HG03354 (cell line): ENCODE results near the gene VWCE.

Source experiments
- ATAC-seq: cut with Tn5 transposase; IDR thresholded peaks from one replicate; pipeline ENCODE4 v1.9.1; 2021; ENCODE audit warnings: mild to moderate bottlenecking; ENCODE audit not compliant: unreplicated experiment, poor library complexity, severe bottlenecking

Gene VWCE, protein sequence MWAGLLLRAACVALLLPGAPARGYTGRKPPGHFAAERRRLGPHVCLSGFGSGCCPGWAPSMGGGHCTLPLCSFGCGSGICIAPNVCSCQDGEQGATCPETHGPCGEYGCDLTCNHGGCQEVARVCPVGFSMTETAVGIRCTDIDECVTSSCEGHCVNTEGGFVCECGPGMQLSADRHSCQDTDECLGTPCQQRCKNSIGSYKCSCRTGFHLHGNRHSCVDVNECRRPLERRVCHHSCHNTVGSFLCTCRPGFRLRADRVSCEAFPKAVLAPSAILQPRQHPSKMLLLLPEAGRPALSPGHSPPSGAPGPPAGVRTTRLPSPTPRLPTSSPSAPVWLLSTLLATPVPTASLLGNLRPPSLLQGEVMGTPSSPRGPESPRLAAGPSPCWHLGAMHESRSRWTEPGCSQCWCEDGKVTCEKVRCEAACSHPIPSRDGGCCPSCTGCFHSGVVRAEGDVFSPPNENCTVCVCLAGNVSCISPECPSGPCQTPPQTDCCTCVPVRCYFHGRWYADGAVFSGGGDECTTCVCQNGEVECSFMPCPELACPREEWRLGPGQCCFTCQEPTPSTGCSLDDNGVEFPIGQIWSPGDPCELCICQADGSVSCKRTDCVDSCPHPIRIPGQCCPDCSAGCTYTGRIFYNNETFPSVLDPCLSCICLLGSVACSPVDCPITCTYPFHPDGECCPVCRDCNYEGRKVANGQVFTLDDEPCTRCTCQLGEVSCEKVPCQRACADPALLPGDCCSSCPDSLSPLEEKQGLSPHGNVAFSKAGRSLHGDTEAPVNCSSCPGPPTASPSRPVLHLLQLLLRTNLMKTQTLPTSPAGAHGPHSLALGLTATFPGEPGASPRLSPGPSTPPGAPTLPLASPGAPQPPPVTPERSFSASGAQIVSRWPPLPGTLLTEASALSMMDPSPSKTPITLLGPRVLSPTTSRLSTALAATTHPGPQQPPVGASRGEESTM

DNA sequence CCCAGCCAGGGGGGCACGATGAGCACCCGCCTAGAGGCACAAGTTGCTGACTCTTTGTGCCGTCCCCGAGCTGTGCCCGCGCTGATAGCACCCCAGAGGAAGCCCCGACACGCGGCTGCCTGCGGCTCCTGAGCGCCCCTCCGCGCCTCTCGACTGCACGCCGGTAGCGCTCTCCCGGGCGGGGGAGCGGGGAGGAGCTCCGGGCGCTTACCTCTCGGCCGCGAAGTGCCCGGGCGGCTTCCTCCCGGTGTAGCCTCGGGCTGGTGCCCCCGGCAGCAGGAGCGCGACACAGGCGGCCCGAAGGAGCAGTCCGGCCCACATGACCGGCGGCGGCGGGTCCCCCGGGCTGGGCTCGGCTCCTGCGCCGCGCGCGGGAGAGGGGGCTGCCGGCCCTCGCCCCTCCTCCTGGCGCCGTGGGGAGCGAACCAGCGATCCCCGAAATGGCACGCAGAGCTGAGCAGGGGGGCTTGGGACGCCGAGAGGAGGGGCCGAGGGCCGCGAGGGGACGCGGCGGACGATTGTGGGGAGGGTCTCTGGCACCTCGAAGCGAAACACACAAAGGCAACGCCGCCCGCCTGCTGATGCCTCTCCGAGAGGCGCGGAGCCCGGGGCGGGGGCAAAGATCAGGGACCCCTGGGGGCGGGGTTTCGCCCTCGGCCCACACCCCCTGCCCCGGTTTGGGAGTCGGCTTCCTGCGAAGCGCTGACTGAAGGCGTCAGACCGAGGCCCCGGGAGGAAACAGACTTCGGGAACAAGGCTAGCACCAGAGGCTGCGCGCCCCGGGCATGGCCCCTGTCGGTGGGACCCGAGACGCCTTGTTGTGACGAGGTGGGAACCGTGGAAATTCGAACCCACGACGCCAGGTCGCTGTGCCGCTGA, at the start of gene VWCE:
Gene VWCE, minus strand, starts transcription at position 600 of the 879 bp plus-strand sequence. Its CDS starts 279 bp downstream, at position 321.
- ATAC-seq: peak; percentile 80

- no peak for ATAC-seq
These were observed 49.0 kb upstream of the VWCE start for GRCh38 chr11:61343792-61344745.

- ATAC-seq: no peak
These were observed 47.2 kb upstream of the VWCE start for GRCh38 chr11:61342207-61342803.

- no peak for ATAC-seq
These were observed 46.6 kb upstream of the VWCE start for GRCh38 chr11:61341706-61342105.

DNA sequence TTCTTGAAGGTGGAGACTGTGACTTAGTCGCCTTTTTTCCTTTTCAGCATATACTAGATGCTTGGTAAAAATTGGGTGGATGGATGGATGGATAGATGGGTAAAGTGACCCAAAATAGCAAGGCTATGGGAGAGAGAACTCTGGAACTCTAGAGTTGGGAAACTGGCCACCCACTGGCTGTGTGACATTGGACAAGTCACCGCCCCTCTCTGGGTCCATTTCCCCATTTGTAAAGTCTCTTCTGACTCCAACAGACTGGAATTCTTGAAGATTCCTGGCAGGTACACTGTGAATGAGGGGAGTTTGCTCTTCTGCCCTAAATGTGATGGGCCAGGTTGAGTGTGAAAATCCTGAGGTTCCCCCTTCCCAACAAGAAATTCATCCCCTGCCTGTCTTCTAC, 45.9 kb upstream of the VWCE start:
- ATAC-seq: no peak

GRCh38 chr11:61339490-61339878, 44.4 kb upstream of the VWCE start:
- ATAC-seq: no peak

GRCh38 chr11:61338783-61339489, 43.8 kb upstream of the VWCE start:
- ATAC-seq: no peak

GRCh38 chr11:61337706-61338470, 42.8 kb upstream of the VWCE start:
- ATAC-seq: no peak

DNA sequence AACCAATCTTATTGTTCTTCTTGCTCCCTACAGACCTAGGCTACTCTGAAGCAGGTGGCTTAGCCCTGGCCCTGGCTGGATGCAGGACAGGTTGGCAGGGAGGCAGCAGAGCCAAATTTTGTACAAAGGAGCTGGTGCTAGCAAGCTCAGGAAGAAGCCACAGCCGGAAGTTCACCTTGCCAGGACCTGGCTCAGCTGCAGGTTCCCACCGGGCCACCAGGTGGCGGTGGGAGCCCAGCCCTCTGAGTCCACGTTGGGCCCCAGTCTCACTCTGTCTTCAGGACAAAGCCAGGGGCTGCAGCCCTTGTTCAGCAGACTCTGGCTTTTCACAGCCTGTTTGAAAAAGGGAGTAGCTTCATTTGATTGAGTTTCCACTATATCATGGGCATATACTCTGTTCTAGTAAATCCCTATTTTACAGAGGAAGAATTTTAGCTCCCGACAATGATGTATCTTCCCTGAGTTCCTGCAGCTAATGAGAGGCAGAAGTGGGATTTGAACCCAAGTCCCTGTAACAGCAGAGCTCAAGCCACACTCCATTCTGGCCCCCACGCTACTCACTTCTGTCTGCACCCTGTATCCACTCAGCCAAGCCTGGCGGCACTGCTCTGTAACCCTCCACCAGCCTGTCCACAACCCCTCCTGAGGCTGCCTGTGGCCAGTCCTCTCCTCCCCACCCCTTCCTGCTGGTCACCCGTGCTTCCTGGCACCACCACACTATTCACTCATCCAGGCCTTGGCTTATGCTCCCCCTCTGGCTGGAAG, 41.2 kb upstream of the VWCE start:
- ATAC-seq: peak; percentile 61

DNA sequence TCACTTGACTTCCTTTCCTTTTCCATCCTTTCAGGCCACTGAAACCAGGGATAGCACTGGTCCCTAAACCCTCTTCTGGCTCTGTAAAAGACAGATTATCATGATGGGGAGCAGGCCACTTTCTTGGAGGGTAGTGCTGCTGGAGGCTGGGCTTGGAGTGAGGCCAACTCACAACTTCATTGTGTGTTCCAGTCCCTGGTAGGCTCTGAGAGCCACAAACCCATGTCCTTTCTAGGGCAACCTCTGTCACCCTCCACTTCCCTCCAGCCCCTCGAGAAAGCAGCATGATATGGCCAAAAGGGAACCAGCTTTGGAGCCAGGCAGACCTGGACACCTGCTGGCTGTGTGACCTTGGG, 40.2 kb upstream of the VWCE start:
- ATAC-seq: no peak

GRCh38 chr11:61334434-61335354, 39.6 kb upstream of the VWCE start:
- no peak for ATAC-seq

- ATAC-seq: peak; percentile 9
These were observed 38.7 kb upstream of the VWCE start for GRCh38 chr11:61333550-61334433.

DNA sequence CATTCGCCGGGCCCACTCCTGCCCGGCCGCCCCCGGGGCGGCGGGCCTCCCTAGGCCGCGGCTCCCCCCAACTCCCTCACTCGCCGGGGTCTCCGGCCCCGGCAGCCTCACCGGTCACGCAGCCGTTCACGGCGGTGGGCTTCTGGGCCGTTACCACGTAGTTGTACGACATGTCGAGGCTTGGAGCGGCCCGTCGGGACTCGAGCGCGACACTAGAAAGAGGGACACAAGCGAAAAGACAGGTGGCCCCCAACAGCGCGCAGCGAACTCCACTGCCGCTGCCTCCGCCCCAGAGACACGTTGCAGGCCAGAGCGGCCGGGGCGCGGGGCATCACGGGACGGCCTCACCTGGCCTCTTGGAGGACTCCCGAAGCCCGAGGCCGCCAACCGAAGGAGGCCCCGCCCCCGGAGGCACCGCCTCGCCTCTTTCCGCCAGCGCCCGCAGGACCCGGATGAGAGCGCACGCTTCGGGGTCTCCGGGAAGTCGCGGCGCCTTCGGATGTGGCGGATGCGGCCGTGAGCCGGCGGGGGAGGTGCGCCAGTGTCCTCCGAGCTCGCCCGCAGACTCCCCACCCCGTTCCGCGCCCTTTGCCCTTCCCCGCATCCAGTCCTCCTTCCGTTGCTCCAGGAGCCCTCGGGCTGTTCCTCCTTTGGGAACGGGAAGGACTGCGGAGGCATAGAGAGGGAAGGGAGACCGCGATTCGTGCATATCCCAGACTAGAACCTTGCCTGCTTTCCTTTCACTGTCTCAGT, 37.9 kb upstream of the VWCE start, which contains the start of the genes DDB1 and TKFC:
Gene DDB1, minus strand, starts transcription at position 309 of the 753 bp plus-strand sequence. Its CDS starts 137 bp downstream, at position 172.
Gene TKFC, plus strand, starts transcription at position 432 of the 753 bp plus-strand sequence. CDS start 1,501 bp downstream, outside the sequence.
- peak; percentile 88 for ATAC-seq
